ENCODE data around the gene TACC2. TPM values are rescaled to one million over a fixed set of nuclear protein-coding genes. Genes with fewer than 3 reads are reported as not detected.

TACC2 gene
- total RNA-seq, 1 donor from 2014 or later: 10.7 TPM

DNA sequence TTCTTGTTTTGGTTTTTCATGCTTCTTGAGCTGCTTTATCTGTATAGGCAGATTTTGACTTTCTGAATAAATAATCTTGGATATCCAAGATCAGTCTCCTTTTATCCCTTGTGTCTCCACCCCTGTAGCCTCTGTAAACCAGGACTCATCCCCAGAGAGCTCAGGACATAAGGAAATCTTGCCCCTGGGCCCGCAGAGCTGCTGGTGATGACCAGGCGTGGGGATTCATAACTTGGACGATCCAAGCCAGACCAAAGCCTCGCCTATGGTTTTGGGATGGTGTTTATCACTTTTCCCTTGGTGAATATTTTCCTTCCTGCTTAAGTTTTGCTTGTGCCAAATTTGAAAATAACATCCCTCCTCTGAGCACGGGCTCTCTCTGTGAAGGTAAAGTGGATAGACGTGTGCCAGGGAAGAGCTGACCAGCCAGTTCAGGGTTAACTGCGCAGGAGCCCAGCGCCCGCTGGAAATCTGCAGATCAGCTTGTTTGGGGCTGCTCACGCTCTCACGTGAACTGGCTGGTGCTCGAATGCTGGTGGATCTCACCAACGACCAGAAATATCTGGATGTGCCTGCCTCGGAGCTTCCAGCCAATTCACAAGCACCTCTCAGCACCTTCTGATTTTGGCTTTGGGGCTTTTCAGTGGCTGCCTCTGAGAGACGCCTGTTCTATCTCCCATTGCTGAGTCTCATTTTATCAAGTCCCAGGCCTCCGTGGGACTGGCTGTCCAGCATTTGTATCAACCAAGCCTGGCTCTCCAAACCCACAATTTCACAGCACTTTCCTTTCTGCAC lies 150.1 kb downstream of the TACC2 start:
- no peaks in the 10 kb centered on the region for H3F3A ChIP-seq (ENCODE audit: low read depth)
- no peak overlapping the region for H3K27ac ChIP-seq
- H3K4me3 ChIP-seq: no peak overlapping the region
- H3K36me3 ChIP-seq: no peaks in the 10 kb centered on the region
- H2AFZ ChIP-seq (replicated peaks): no peak overlapping the region
- peaks cover 8% of the 10 kb centered on the region for H3K27me3 Mint-ChIP-seq (ENCODE audit: insufficient read depth, low read depth)
- H3K9ac ChIP-seq: no peak overlapping the region
- H3K9me3 ChIP-seq (ENCODE audit: low read depth): no peaks in the 10 kb centered on the region
- H3K27ac Mint-ChIP-seq: peak overlapping the region; percentile 5
- H3K36me3 Mint-ChIP-seq: peaks cover 17% of the 10 kb centered on the region
- peaks cover 6% of the 10 kb centered on the region for H3K4me1 ChIP-seq
- DNase-seq (ENCODE audit: low spot score): no peak
- no peak overlapping the region for H3K4me2 ChIP-seq
- H3K4me1 Mint-ChIP-seq: peaks cover 34% of the 10 kb centered on the region
- no peak overlapping the region for H3K4me3 Mint-ChIP-seq
- H3K27me3 ChIP-seq: no peaks in the 10 kb centered on the region
- TF ChIP-seq EZH2phosphoT487 (IDR thresholded peaks at IDR 0.05): no peak
- no peak for TF ChIP-seq CTCF (IDR thresholded peaks at IDR 0.05)
- no peak for TF ChIP-seq EZH2 (IDR thresholded peaks at IDR 0.05)
- no peaks in the 10 kb centered on the region for H3K9me3 Mint-ChIP-seq
- H4K20me1 ChIP-seq (ENCODE audit: low read depth): no peaks in the 10 kb centered on the region
- H3K79me2 ChIP-seq (ENCODE audit: low read depth): no peaks in the 10 kb centered on the region

GRCh38 chr10:122139627-122140170 lies 150.7 kb downstream of the TACC2 start:
- Histone ChIP-seq H4K20me1 (ENCODE audit: low read depth) (no peaks in the 10 kb centered on the region), H3K27me3 (no peaks in the 10 kb centered on the region), H2AFZ (replicated peaks) (no peak overlapping the region), H3F3A (ENCODE audit: low read depth) (no peaks in the 10 kb centered on the region), H3K36me3 (no peaks in the 10 kb centered on the region), H3K4me2 (no peak overlapping the region), H3K4me1 (peaks cover 6% of the 10 kb centered on the region), H3K4me3 (no peak overlapping the region), H3K79me2 (ENCODE audit: low read depth) (no peaks in the 10 kb centered on the region), H3K9ac (no peak overlapping the region), H3K9me3 (ENCODE audit: low read depth) (no peaks in the 10 kb centered on the region), H3K27ac (no peak overlapping the region)
- Mint-ChIP-seq H3K36me3 (peaks cover 22% of the 10 kb centered on the region), H3K27ac (peak overlapping the region; percentile 5), H3K9me3 (no peaks in the 10 kb centered on the region), H3K4me3 (no peak overlapping the region), H3K27me3 (ENCODE audit: insufficient read depth, low read depth) (peaks cover 9% of the 10 kb centered on the region), H3K4me1 (peaks cover 34% of the 10 kb centered on the region)
- TF ChIP-seq EZH2phosphoT487 (IDR thresholded peaks at IDR 0.05): no peak
- TF ChIP-seq EZH2 (IDR thresholded peaks at IDR 0.05): no peak
- no peak for TF ChIP-seq CTCF (IDR thresholded peaks at IDR 0.05)
- no peak for DNase-seq (ENCODE audit: low spot score)

- Histone ChIP-seq H3K4me1 (peaks cover 6% of the 10 kb centered on the region), H2AFZ (replicated peaks) (no peak overlapping the region), H3K9ac (no peak overlapping the region), H3K27me3 (no peaks in the 10 kb centered on the region), H3K4me2 (no peak overlapping the region), H3K27ac (no peak overlapping the region), H3F3A (ENCODE audit: low read depth) (no peaks in the 10 kb centered on the region), H3K79me2 (ENCODE audit: low read depth) (no peaks in the 10 kb centered on the region), H3K4me3 (no peak overlapping the region), H3K36me3 (no peaks in the 10 kb centered on the region), H4K20me1 (ENCODE audit: low read depth) (no peaks in the 10 kb centered on the region), H3K9me3 (ENCODE audit: low read depth) (peaks cover 4% of the 10 kb centered on the region)
- DNase-seq (ENCODE audit: low spot score): no peak
- H3K27ac Mint-ChIP-seq: peak overlapping the region; percentile 6
- peaks cover 5% of the 10 kb centered on the region for H3K9me3 Mint-ChIP-seq
- peaks cover 26% of the 10 kb centered on the region for H3K36me3 Mint-ChIP-seq
- peak overlapping the region; percentile 24 for H3K4me3 Mint-ChIP-seq
- peaks cover 34% of the 10 kb centered on the region for H3K4me1 Mint-ChIP-seq
- H3K27me3 Mint-ChIP-seq (ENCODE audit: insufficient read depth, low read depth): peaks cover 10% of the 10 kb centered on the region
- TF ChIP-seq EZH2phosphoT487 (IDR thresholded peaks at IDR 0.05): no peak
- no peak for TF ChIP-seq EZH2 (IDR thresholded peaks at IDR 0.05)
- no peak for TF ChIP-seq CTCF (IDR thresholded peaks at IDR 0.05)
Observed at GRCh38 chr10:122140461-122140902, 151.5 kb downstream of the TACC2 start.
